ENCODE results near the gene MTO1.
"Not testable (repeated sequence)": the region's sequence is repeated elsewhere in the genome, so short reads cannot be mapped to it uniquely, and the experiment has no call there.

Gene MTO1

GRCh38 chr6:73504160-73504559 lies 42.6 kb downstream of the MTO1 start:
- no peak for DNase-seq

- no peak for DNase-seq
Observed at GRCh38 chr6:73505142-73505541, 43.6 kb downstream of the MTO1 start.

DNA sequence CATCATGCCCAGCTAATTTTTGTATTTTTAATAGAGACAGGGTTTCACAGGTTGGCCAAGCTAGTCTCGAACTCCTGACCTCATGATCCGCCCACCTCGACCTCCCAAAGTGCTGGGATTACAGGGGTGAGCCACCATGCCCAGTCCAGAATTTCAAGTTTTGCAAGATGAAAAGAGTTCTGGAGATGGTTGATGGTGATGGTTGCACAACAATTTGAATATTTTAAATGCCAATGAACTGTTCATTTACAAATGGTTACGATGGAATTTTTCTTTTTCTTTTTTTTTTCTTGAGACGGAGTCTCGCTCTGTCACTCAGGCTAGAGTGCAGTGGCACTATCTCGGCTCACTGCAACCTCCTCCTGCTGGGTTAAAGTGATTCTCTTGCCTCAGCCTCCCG lies 44.2 kb downstream of the MTO1 start:
- DNase-seq: not testable (repeated sequence)

DNA sequence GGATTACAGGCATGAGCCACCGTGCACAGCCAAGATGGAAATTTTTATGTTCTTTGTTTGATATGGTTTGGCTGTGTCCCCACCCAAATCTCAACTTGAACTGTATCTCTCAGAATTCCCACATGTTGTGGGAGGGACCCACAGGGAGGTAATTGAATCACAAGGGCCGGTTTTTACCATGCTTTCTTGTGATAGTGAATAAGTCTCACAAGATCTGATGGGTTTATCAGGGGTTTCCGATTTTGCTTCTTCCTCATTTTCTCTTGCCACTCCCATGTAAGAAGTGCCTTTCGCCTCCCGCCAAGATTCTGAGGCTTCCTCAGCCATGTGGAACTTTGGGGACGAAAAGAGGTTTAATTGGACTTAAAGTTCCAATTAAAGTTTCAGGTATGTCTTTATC lies 44.7 kb downstream of the MTO1 start:
- DNase-seq: no peak

DNA sequence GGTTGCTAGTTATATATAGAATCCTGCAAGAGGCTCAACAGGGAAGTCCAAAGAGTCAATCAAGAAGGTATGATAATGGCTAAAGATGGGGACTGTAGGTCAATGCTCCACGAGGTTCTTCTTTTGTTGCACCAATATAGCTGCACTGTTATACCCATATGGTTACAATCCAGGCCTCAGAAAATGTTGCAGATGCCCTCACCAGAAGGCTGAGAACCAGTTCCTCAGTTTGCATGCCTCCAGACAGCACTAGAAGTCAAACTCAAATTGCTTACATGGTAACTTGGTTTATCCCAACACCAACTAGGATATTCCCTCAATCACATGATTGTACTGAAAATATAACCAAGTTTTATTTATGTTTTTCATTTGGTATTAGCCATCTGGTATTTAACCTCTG lies 47.2 kb downstream of the MTO1 start:
- DNase-seq: no peak

GRCh38 chr6:73509851-73510250 lies 48.3 kb downstream of the MTO1 start:
- no peak for DNase-seq

DNA sequence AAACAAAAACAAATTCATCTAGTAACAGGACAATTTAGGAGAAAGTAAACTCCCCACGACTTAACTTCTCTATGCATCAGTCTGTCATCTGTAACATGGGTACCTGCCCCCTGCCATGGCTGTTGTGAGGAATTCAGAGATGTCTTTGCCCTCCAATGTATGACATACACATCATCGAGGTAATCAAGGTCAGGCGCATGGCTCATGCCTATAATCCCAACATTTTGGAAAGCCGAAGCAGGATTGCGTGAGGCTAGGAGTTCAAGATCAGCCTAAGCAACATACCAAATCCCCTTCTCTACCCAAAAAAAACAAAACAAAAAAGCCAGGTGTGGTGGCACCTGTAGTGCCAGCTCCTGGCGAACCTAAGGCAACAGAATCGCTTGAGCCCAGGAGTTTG lies 50.3 kb downstream of the MTO1 start:
- no peak for DNase-seq

DNA sequence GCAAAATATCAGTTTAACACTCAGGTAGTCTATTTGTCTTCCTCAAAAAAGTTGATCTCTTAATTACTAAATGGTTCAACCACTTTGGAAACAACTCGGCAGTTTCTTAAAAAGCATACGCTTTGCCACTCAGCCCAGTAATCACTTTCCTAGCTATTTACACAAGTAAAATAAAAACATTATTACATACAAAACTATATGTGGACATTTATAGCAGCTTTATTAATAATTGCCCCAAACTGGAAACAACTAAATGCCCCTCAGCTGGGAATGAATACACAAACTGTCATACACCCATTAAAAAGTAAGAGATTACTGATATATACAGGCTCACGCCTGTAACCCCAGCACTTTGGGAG lies 51.9 kb downstream of the MTO1 start:
- DNase-seq: no peak

- DNase-seq: peak; percentile 32
Observed at GRCh38 chr6:73514746-73515110, 53.2 kb downstream of the MTO1 start.

DNA sequence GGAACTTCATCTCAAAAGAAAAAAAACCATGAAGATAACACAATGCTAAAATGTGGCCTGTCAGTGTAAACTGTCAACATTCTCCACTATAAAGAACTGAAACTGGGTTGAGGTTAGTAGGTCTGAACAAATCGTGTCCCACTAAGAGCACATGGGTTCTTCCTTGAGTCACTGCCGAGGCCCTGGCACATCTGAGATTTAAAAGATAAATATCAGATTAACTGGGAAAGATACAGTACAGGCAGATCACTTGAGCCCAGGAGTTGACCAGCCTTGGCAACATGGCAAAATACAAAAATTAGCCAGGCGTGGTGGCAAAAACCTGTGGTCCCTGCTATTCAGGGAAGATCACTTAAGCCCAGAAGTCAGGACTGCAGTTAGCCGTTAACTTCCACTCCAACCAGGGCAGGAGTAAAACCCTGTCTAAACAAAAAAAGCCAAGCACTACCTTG lies 53.7 kb downstream of the MTO1 start:
- peak; percentile 45 for DNase-seq

DNA sequence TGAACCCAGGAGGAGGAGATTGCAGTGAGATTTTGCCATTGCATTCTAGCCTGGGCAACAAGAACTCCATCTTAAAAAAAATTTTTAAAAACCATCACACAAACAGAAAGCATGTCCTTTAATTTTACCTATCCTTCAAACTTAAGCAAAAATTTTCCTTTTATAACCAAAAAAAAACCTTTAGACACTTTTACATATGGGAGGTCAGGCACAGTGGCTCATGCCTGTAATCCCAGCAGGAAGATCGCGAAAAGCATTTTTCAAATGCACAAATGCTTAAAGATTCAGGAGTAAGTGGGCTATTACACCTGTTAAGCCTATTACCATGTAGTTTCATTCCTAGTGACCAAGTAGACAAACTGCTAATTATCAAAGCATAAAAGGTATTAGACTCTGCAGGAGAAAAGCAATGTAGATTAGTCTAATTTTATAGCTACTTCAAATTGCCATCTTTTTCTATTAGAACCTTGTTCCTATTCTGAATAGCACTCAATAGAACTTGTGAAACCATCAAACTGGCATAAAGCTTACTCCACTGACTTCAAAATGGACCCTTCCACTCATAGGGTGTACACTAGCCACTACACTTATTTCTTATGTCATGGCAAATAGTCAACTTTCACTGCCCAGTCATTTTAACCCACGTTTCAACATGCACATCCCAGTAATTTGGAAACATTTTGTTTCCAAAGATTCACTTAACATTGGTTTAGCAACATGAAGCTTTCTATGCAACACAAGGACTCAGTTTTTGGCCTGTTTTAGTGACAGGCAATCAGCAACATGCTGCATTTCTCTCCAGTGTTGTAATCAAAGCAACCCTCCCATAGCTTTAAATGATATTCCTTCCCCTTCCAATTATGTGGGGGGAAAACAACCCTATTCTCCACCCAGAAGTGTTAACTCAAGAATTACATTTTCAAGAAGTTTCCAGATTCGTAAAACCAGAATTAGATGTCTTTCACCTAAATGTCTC lies 55.3 kb downstream of the MTO1 start:
- no peak for DNase-seq

GRCh38 chr6:73518100-73518981 lies 56.8 kb downstream of the MTO1 start:
- not testable (repeated sequence) for DNase-seq

GRCh38 chr6:73518982-73519881 lies 57.7 kb downstream of the MTO1 start:
- peak; percentile 56 for DNase-seq

DNA sequence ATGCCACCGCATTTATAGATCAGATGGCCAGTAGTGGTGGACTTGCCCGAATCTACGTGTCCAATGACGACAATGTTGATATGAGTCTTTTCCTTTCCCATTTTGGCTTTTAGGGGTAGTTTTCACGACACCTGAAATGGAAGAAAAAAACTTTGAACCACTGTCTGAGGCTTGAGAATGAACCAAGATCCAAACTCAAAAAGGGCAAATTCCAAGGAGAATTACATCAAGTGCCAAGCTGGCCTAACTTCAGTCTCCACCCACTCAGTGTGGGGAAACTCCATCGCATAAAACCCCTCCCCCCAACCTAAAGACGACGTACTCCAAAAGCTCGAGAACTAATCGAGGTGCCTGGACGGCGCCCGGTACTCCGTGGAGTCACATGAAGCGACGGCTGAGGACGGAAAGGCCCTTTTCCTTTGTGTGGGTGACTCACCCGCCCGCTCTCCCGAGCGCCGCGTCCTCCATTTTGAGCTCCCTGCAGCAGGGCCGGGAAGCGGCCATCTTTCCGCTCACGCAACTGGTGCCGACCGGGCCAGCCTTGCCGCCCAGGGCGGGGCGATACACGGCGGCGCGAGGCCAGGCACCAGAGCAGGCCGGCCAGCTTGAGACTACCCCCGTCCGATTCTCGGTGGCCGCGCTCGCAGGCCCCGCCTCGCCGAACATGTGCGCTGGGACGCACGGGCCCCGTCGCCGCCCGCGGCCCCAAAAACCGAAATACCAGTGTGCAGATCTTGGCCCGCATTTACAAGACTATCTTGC lies 58.6 kb downstream of the MTO1 start:
- DNase-seq: peak; percentile 87

DNA sequence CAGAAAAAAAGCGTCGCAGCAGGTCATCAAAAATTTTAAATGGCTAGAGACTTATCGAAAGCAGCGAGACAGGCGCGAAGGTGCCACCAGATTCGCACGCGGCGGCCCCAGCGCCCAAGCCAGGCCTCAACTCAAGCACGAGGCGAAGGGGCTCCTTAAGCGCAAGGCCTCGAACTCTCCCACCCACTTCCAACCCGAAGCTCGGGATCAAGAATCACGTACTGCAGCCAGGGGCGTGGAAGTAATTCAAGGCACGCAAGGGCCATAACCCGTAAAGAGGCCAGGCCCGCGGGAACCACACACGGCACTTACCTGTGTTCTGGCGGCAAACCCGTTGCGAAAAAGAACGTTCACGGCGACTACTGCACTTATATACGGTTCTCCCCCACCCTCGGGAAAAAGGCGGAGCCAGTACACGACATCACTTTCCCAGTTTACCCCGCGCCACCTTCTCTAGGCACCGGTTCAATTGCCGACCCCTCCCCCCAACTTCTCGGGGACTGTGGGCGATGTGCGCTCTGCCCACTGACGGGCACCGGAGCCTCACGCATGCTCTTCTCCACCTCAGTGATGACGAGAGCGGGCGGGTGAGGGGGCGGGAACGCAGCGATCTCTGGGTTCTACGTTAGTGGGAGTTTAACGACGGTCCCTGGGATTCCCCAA lies 59.3 kb downstream of the MTO1 start, which contains the start of gene EEF1A1:
EEF1A1 (minus strand) TSS at position 345 of the 663 bp plus-strand sequence. CDS start 1,006 bp downstream, outside the sequence.
- DNase-seq: peak; percentile 100

GRCh38 chr6:73521351-73521985 lies 59.9 kb downstream of the MTO1 start:
- no peak for DNase-seq

- peak; percentile 84 for DNase-seq
Observed at GRCh38 chr6:73523434-73524123, 62.0 kb downstream of the MTO1 start.

DNA sequence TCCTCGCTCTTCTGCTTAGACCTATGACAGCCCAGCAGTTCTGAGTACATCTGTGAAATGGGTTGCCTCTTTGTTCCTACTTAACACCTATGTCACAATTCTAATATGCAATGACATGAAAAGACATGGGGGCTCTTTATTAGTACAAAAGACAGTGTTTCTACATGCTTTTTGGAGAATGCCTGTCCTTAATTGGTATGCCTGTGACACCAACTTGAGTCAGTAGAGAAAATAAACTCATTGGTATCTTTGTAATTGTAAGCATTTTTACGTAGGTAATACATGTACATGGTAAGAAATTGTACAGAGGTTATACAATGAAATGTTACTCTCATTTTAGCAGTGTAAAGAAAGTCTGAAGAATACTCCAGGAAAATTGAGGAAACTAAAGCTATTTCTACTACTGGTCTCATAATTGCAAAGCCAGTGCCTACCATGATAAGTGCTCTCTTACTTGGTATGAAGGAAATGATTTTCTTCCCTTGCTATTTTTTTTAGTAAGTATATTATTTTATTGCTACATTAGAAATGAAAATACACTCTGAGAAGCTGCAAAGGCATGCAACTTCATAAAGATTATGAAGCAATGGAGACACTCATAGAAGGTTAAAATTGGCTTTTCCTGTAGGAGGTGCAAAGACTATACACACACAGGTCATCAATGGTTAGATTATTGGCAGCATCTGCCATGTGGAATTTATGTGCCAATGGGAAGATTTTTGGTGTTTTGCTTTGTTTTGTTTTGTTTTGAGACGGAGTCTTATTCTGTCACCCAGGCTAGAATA lies 64.2 kb downstream of the MTO1 start:
- DNase-seq: no peak

- DNase-seq: no peak
Observed at GRCh38 chr6:73528897-73529296, 67.4 kb downstream of the MTO1 start.

Measured in CD4-positive, alpha-beta T cell treated with Interleukin-21 for 1 hour (primary cell).